ENCODE measurements around the gene CUL7. TPM values are rescaled to one million over a fixed set of nuclear protein-coding genes. Genes with fewer than 3 reads are reported as not detected.

Gene CUL7
- polyA plus RNA-seq, 1 donor (not counting 4 experiments of a cell fraction or from before 2014, with no cell fraction given) = 8.1 TPM

- dilution Hi-C loops (cut with MboI; ENCODE audit: extremely low pct_ligation_motif_present, low sequenced_read_pairs) = no loop called here
- Histone ChIP-seq H3K9me1 (ENCODE audit: control insufficient read depth, extremely low read depth, insufficient read depth, low read length) (no peaks in the 10 kb centered on the region), H3K4me3 (ENCODE audit: control insufficient read depth in 2 of 3, extremely low read depth in 1 of 3, insufficient read depth in 2 of 3, low read depth in 1 of 3, low read length in 3 of 3) (no peak overlapping the region), H3K9ac (ENCODE audit: control insufficient read depth, extremely low read depth, insufficient read depth, low read length) (no peak overlapping the region), H3K36me3 (ENCODE audit: control insufficient read depth in 2 of 2, extremely low read depth in 1 of 2, insufficient read depth in 2 of 2, low read length in 2 of 2) (peaks cover 16 to 18% of the 10 kb centered on the region in 2 experiments), H3K79me2 (ENCODE audit: control insufficient read depth, insufficient read depth, low read length) (peaks cover 45% of the 10 kb centered on the region), H4K20me1 (ENCODE audit: control insufficient read depth, extremely low read depth, insufficient read depth, low read length) (no peaks in the 10 kb centered on the region), H3K27me3 (ENCODE audit: control insufficient read depth, extremely low read depth, insufficient read depth, low read length) (no peaks in the 10 kb centered on the region), H3K27ac (ENCODE audit: control insufficient read depth, insufficient read depth, low read length) (no peak overlapping the region), H3K9me3 (ENCODE audit: control insufficient read depth, low read depth, low read length) (no peaks in the 10 kb centered on the region), H2AFZ (ENCODE audit: control insufficient read depth, low read length) (no peak overlapping the region), H3K4me1 (ENCODE audit: control insufficient read depth, extremely low read depth, insufficient read depth, low read length) (peaks cover 23% of the 10 kb centered on the region), H3K4me2 (ENCODE audit: control insufficient read depth, extremely low read depth, insufficient read depth, low read depth, low read length) (no peak overlapping the region)
- DNase-seq (ENCODE audit: low read depth, low spot score) (no peak), FAIRE-seq (no peak)
- no peak for TF ChIP-seq EZH2 (IDR thresholded peaks at IDR 0.05; ENCODE audit: low read length)
- no peak for TF ChIP-seq CTCF (optimal IDR thresholded peaks at IDR 0.05 in 1 of 3, IDR thresholded peaks at IDR 0.05 in 1 of 3, conservative IDR thresholded peaks at IDR 0.05 in 1 of 3; ENCODE audit: extremely low read depth in 1 of 3, insufficient read depth in 2 of 3, low read length in 3 of 3)
Measured at GRCh38 chr6:43016943-43017334, 36.7 kb downstream of the CUL7 start.

GRCh38 chr6:43016176-43016942, 37.3 kb downstream of the CUL7 start:
- Histone ChIP-seq H3K4me3 (ENCODE audit: control insufficient read depth in 2 of 3, extremely low read depth in 1 of 3, insufficient read depth in 2 of 3, low read depth in 1 of 3, low read length in 3 of 3) (no peak overlapping the region), H4K20me1 (ENCODE audit: control insufficient read depth, extremely low read depth, insufficient read depth, low read length) (no peaks in the 10 kb centered on the region), H2AFZ (ENCODE audit: control insufficient read depth, low read length) (no peak overlapping the region), H3K9me3 (ENCODE audit: control insufficient read depth, low read depth, low read length) (no peaks in the 10 kb centered on the region), H3K27ac (ENCODE audit: control insufficient read depth, insufficient read depth, low read length) (no peak overlapping the region), H3K9ac (ENCODE audit: control insufficient read depth, extremely low read depth, insufficient read depth, low read length) (no peak overlapping the region), H3K4me2 (ENCODE audit: control insufficient read depth, extremely low read depth, insufficient read depth, low read depth, low read length) (no peak overlapping the region), H3K4me1 (ENCODE audit: control insufficient read depth, extremely low read depth, insufficient read depth, low read length) (peaks cover 23% of the 10 kb centered on the region), H3K9me1 (ENCODE audit: control insufficient read depth, extremely low read depth, insufficient read depth, low read length) (no peaks in the 10 kb centered on the region), H3K36me3 (ENCODE audit: control insufficient read depth in 2 of 2, extremely low read depth in 1 of 2, insufficient read depth in 2 of 2, low read length in 2 of 2) (peaks cover 19 to 21% of the 10 kb centered on the region in 2 experiments), H3K27me3 (ENCODE audit: control insufficient read depth, extremely low read depth, insufficient read depth, low read length) (no peaks in the 10 kb centered on the region), H3K79me2 (ENCODE audit: control insufficient read depth, insufficient read depth, low read length) (peaks cover 41% of the 10 kb centered on the region)
- DNase-seq (ENCODE audit: low read depth, low spot score) (no peak), FAIRE-seq (no peak)
- dilution Hi-C loops (cut with MboI; ENCODE audit: extremely low pct_ligation_motif_present, low sequenced_read_pairs) = no loop called here
- TF ChIP-seq EZH2 (IDR thresholded peaks at IDR 0.05; ENCODE audit: low read length) (no peak), CTCF (optimal IDR thresholded peaks at IDR 0.05 in 1 of 3, IDR thresholded peaks at IDR 0.05 in 1 of 3, conservative IDR thresholded peaks at IDR 0.05 in 1 of 3; ENCODE audit: extremely low read depth in 1 of 3, insufficient read depth in 2 of 3, low read length in 3 of 3) (no peak)

Measured in keratinocyte (primary cell).